Inflammatory macrophage treated with lipopolysaccharide for 4 hours (primary cell): Measurements from ENCODE around the gene TM9SF3.

Experiments used
- DNase-seq: peaks from one replicate; pipeline ENCODE4 v3.0.0-alpha.2; 2020

TM9SF3 gene

DNA sequence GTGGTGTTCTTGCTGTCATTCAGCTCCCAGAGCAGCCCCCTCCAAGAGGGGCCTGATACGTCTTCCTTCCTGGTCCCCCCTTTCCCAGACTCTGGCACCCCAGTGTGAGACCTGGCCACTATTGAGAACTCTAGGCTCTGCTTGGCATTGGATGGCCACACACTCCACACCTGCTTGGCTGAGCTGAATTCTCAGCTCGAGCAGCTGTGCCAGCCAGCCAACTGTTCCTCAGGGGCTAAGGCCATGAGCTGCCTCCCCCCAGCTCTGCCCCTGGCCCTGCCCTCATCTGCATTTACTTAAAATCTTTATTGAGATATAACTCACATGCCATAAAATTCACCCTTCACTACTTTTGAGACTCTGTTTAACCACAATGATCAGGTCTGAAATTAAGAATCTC lies 79.8 kb downstream of the TM9SF3 start:
- no peak for DNase-seq

DNA sequence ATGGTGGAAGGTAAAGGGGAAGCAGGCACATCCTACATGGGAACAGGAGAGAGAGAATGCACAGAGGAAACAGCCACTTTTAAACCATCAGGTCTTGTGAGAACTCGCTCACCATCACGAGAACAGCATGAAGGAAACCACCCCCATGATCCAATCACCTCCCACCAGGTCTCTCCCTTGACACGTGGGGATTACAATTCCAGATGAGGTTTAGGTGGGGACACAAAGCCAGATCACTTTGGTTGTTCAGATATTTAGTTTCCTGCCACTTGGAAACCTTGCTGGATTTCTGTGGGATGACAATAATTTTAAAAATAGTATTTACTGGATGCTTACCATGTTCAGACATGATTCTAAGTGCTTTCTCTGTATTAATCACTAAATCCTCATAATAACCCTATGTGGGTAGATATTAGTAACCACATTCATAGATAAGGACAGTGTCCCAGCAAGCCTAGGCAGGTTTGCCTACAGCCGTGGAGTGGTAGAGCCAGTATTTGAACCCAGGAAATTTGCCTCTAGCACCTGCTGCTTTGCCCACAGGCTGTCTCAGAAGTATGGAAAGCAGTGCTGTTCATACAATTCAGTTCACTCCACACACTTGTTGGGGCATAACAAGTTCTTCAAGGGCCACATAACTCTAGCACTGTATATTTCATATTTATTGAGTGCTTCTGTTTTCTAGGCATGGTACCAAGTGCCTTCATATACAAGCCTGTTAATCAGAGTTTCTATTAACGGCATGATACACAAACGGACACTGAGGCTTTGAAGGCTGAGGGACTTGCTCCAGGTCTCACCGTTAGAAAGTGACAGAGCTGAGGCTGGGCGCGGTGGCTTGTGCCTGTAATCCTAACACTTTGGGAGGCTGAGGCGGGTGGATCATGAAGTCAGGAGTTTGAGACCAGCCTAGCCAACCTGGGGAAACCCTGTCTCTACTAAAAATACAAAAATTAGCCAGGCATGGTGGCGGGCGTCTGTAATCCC lies 81.4 kb downstream of the TM9SF3 start:
- no peak for DNase-seq

DNA sequence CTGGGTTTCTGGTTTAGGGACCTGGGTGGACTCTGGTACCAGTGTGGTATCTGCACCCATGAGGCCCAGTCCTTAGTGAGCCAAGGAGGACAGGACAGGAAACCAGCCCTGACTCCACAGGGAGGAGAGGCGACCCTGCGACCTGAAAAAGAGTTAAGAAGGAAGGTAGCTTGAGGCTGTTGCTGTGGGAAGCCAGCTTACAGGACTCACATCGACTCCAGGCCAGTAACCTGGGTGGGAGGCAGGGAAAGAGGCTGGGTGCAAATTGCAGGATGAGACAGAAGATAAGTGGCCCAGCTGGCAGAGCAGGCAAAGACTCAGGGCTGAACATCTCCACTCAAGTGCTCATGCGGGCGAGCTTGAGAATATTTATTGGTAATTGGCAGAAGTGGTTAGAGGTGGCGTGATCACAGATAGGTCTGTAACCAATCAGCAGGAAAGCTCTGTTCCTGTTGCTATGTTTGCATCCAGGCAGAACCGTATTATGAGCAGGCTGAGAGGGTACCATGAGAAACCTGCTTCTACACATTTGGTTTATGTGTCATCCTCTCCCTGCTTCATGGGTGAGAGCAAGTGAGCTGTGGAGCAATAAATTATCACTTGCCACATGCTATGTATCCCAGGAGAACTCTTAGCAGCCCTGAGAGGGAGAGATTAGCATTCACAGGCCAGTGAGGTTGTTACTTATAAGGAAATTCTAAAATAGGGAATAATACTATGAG lies 84.1 kb downstream of the TM9SF3 start:
- DNase-seq, result no peak

DNA sequence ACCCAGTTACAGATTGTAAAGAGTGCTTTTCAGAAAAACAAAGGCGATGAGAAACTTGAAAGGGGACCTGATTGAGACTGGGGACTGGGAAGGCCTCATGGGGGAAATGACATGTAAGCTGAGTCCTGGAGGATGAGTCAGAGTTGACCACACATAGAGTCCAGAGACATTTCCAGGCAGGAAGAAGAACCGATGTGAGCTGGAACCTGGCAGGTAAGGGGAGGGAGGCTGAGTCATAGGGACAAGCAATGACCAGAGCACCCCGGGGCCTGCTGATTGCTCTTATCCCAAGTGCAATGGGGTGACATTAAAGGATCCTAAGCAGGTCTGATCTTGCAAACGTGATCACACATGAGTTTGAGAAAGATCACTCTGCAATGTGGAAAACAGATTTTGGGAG lies 84.8 kb downstream of the TM9SF3 start:
- no peak for DNase-seq

DNA sequence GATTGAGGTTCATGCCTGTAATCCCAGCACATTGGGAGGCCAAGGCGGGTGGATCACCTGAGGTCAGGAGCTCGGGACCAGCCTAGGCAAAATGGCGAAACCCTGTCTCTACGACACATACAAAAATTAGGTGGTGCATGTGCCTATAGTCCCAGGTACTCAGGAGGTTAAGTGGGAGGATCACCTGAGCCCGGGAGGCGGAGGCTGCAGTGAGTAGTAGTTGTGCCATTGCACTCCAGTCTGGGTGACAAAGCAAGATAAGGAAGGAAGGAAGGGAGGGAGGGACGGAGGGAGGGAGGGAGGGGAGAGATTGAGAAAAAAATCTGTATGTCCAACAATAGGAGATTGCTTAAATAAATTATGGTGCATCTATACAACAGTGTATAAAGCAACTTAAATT lies 86.3 kb downstream of the TM9SF3 start:
- DNase-seq, result no peak

DNA sequence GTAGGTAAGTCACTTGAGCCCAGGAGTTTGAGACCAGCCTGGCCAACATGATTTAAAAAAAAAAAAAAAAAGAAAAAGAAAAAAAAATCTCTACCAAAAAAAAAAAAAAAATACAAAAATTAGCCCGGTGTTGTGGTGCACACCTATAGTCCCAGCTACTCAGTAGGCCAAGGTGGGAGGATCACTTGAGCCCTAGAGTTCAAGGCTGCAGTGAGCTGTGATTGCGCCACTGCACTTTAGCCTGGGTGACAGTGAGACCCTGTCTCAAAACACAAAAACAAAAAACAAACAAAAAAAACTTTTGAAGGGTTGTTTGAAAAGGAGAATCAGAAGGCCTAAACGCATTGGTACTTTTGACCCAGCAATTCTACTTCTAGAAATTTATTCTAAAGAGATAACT lies 86.8 kb downstream of the TM9SF3 start:
- DNase-seq, result no peak

DNA sequence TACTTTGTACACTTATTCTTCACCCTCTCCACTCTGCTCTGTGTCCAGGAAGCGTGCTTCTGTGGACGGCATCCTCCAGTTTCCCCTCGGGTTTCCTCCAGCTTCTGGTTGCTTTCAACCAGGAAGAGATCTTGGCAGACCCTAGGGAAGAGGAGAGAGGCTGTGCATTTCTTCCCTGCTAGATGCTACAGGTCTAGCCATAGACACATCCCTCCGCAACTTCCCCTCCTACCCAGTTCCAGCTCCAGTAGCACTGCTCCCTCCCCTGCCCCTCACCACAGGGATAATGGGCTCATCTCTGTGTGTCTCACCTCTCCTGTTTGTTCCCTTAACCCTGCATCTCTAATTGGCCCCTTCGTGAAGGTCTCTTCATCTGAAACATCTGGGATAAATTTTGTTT lies 89.4 kb downstream of the TM9SF3 start:
- no peak for DNase-seq

DNA sequence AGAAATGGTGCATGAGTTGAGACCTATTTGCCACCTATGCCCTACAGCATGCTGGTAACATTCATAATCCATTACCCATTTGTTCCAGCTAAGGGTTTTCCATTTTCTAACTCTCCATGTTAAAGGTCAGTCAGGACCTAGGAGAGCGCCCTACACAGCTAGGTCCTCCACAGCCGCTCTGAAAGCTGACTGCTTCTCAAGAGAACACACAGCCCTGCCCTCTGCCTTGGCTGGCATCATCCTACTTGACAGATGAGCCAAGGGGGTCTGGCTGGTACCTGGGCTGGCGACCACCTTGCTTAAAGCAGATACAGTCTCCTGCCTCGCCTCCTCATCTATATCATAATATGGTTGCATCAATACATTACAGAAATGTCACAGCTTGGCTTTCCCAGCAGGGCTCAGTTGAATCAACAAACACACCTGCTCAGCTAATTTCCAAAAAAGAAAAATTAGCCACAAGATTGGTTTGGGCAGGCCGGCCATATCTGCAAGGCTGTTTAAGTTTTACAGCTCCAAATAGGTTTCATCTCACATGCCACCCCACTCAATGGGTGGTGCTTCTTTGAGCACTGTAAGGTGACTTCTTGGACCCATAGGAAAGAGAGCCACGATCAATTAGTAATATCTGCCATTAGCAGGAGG lies 90.4 kb downstream of the TM9SF3 start:
- DNase-seq, result no peak

DNA sequence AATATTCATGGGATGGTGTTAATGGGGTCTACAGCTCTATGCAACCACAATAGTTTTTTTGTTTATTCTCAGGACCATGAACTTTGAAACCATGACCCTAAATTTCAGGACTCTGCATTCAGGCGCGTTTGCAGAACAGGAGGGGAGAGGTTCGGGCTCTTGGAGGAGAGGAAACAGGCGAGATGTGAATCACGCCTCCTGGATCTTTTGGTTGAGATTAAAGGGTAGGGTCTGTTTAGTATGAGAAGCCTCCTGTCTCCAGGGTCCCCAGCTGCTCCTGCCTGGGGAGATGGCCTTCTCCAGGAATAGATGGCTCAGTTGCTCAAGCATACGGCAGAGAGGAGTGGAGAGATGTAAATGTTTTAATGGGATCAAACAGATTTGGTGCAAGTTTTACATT lies 91.3 kb downstream of the TM9SF3 start:
- DNase-seq, result no peak

DNA sequence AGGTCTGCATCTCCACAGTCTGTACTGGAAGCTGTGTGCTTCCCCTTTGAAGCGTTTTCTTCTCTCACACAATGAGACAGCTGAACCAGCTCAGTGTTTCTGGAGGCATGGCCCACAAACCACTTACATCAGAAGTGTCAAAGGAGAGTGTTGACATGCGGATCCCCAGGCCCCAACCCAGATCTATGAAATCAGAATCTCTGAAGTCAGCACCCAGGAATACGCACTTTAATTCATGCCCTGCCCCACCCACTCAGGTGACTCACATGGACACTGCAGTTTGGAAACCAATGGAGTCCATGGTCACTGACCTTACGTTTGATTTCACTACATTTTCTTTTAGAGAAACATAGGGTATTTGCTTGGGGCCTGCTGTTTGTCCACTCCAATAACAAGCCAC lies 92.1 kb downstream of the TM9SF3 start:
- DNase-seq, result no peak

DNA sequence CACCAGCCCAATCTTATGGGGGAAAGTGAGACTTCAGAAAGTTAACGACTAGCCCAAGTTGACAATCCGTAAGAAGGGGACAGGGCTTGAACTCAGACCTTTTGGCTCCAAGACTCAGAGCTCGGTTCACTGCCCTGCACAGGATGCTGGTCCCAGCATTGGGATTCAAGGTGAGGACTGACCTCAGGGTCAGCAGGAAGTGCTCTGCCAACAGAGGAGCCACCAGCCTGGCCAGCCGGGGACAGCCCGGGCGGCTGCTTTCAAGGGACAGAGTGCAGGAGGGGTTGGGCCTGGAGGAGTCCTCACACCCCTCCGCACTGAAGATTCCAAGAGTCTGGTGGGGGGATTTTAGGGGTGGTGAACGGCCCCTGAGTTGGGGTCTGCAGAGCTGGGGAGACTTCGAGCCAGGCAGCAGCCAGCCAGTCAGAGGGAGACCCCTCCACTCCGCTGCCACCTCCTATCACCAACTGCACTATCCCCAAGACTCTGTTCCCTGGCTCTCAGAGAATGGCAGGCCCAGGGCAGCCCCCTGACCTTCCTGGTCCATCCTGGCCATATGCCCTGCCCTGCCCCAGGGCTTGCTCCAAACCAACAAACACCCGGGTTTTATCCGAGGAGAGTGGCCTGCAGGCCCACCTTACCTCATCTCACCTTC lies 92.8 kb downstream of the TM9SF3 start:
- DNase-seq, result no peak

DNA sequence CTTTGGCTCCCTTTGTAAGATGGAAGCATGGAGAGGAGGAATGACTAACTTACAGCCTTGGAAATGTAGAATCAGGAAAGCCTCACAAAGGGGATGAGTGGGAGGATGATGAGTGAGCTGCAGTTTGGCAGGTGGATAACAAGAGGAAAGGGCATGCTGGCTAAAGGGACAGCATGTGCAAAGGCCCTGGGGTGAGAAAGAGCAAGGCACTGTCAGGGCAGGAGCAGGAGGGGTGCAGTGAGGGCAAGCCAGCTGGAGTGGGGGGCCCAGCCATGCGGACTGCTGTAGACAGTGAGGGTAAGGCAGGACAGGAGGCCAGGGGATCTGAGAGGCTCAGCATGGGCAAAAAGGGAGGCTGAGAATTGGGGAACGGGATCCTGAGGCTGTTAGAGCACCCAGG lies 93.6 kb downstream of the TM9SF3 start:
- no peak for DNase-seq

DNA sequence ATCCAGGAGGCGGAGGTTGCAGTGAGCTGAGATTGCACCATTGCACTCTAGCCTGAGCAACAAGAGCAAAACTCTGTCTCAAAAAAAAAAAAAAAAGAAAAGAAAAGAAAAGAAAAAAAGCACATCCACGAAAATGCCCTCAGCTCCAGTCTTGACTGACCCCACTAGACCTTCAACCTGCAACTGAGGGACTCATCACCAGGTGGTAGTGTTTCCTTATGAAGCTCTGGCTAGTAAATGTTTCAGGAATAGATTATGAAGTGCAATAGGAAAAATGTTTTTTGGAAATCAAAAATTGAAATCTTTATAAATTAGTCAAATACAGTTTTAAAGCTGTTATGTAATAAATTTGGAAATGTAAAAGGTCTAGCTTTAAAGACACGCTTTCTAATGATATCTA lies 95.5 kb downstream of the TM9SF3 start:
- DNase-seq, result no peak

DNA sequence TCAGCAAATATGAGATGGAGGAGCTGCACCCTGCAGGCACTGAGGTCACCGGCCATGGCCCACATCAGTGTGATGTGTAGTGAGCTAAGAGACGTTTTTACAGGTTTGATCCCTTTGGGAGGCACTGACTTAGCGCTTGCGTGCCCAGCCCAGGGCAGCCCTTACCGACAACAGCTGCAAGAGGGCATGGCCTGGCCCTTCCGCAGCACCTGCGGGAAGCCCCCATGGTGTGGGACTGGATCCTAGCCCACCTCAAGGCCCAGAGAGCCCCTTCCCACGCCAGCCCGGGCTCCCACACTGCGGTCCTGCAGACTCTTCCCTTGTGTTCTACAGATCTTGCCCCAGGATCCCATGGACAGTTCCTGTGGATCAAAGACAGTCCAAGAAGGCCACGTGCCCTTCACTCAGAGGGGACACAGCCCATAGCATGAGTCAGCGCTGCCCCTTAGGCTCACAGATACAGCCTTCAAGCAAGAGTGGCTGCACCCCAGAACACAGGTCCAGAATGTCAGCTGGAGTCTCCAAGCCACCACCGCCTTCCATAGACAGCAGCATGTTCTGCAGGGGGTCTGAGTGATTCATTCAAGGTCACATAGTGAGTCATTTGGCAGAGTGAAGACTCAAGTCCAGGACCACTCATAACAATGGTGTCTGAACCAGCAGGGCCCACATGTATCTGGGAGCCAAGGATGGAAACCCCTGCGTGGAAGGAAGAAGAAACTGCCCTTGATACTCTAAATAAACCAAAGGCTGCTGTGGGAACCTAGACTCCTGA lies 98.5 kb downstream of the TM9SF3 start:
- DNase-seq, result no peak

DNA sequence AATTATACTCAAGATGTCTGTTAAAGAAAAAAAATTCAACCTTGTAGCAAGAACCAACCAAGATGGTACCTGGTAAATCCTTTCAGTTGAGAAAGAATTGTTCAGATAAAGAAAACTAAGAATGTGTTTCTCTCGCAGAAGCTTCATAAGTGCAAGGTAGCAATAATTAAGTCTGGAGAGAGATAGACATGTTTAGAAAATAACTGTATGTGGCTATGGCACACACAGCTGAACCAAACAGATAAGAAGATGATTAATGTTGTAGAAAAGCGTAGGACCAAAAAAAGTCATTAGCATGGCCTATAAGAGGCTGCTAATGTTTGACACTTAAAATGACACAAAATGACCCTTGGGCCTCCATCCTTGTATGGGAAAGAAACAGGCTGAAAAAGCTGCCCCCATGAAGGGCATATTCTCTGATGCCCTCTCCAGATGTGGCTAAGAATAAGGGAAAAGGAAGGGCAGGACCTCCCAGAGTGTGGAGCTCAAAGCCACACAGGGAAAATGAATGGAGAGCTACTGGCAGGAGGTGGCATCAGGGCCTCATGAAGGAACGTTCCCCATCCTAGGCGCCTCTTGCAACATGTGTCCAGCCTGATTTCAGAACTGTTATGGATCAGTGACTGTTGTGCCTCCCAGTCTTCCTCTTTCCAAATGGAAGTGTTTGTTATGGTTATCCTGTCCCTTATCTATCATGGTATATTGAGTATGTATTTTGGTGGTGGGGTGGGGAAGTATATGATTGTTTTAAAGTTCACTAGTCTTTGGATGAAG lies 103.8 kb downstream of the TM9SF3 start:
- no peak for DNase-seq

DNA sequence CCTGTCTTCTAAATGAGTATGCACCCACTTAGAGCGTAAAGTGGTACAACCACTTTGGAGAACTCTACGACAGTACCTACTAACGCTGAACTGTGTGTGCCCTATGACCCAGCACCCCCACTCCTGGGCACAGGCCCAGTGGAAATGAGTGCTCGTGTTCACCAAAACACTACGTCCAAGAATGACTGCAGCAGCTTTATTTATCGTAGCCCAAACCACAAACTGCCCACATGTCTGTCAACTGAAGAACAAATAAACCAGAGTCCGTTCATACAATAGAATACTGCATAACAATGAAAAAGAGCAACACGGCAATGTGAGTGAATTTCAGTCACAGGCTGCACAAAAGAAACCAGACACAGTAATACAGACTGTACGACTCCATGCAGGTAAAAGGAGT lies 108.5 kb downstream of the TM9SF3 start:
- DNase-seq, result no peak

DNA sequence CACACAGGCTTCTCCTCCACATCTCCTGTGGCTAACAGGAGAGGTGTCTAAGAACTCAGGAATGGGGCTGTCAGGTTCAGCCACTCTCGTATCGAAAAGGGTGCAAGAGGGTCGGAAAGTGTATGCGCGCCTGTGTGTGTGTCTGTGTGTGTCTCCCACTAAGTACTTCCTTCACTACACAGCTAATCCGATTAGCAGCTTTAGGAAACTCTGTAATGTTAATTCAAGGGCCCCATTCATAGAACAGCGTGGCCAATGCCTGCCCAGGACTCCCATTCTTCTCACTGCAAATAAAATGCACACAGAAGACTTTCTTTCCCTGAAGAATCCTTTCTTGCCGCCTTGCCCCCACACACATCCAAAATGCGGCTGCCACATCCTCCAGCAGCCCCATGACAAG lies 112.9 kb downstream of the TM9SF3 start:
- DNase-seq, result no peak

DNA sequence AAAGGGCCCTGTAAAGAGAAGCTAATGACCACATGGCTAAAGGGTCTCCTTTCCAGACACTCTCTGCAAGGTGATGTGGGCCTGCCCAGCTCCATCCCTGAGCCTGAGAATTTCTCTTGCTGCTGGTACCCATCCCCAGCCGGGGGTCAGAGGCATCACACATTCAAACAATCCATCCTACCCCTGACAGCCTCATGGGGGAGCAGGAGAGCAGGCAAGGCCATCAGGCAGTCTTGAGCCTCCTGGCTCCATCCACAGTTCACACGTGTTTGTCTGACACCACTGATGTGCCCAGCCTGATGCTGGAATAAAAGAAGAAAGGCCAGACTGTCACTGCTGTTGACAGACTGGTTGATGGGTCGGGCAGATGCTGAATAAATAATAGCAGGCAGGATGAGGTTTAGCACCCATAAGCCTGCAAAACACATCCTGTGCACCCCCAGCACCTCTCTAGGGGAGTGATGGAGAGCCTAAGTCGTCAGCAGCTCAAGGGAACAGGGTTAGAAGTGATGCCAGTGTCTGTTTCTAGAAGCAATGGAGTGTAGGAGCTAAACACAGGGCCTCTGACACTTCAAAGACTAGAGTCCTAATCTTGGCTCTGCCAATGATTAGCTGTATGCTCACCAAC lies 116.6 kb downstream of the TM9SF3 start:
- DNase-seq, result peak; percentile 19

DNA sequence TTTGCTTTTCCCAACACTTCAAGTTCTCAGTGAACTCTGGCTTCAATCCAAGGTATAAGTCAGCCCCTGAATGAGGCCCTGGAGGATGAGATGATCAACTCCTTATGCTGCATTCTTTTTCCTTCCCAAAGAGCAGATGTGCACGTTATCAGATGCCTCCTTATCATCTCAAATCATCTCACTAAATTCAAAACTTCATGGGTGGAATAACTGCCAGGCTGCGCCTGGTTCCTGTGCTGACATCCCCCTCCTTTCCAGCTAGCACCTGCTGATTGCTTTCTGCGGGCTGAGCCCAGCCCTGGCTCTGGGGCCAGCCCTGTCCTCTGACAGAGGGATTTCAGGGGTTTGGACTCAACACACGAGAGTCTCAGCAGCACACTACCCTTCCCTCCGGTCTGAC lies 118.0 kb downstream of the TM9SF3 start:
- no peak for DNase-seq
